Mesenchymal stem cell (in vitro differentiated cells and primary cell): ENCODE measurements around the gene EXD3.
"Not testable (repeated sequence)": the region's sequence is repeated elsewhere in the genome, so short reads cannot be mapped to it uniquely, and the experiment has no call there.

ENCODE experiments used
- DNase-seq: peaks from one replicate; pipeline ENCODE4 v3.0.0-alpha.2; 2013
- H2AFZ ChIP-seq: one replicate; pipeline ENCODE4 v1.6.1; 2013; ENCODE audit warnings: low read depth, mild to moderate bottlenecking, control low read depth, inconsistent platforms, low read length, moderate library complexity
- H2AK5ac ChIP-seq: 2 replicates; pipeline ENCODE4 v1.6.1; 2013; ENCODE audit warnings: low read length, moderate library complexity, mild to moderate bottlenecking, inconsistent platforms; ENCODE audit not compliant: severe bottlenecking
- H2BK120ac ChIP-seq: one replicate; pipeline ENCODE4 v1.6.1; 2013; ENCODE audit warnings: low read depth, mild to moderate bottlenecking, inconsistent platforms, low read length, moderate library complexity
- H2BK12ac ChIP-seq, 2 experiments: one replicate each; pipeline ENCODE4 v1.6.1; 2013; ENCODE audit warnings: inconsistent platforms in 2 of 2, low read length in 2 of 2, mild to moderate bottlenecking in 2 of 2, moderate library complexity in 2 of 2, control low read depth in 1 of 2
- H2BK15ac ChIP-seq: one replicate; pipeline ENCODE4 v1.6.1; 2013; ENCODE audit warnings: mild to moderate bottlenecking, low read depth, inconsistent platforms; ENCODE audit not compliant: poor library complexity, severe bottlenecking
- H2BK5ac ChIP-seq: 2 replicates; pipeline ENCODE4 v1.6.1; 2013; ENCODE audit warnings: low read depth, mild to moderate bottlenecking, low read length, control low read depth, inconsistent platforms; ENCODE audit not compliant: poor library complexity, severe bottlenecking
- H3K14ac ChIP-seq, 2 experiments: one replicate each; pipeline ENCODE4 v1.6.1; 2013; ENCODE audit warnings: inconsistent platforms in 2 of 2, low read length in 2 of 2, control low read depth in 1 of 2, mild to moderate bottlenecking in 1 of 2, moderate library complexity in 1 of 2
- H3K18ac ChIP-seq, 2 experiments: one replicate each; pipeline ENCODE4 v1.6.1; 2013; ENCODE audit warnings: inconsistent platforms in 2 of 2, low read length in 2 of 2, control low read depth in 1 of 2, low read depth in 1 of 2, mild to moderate bottlenecking in 1 of 2
- H3K23ac ChIP-seq, 2 experiments: one replicate each; pipeline ENCODE4 v1.6.1; 2013; ENCODE audit warnings: inconsistent platforms in 2 of 2, low read length in 2 of 2, mild to moderate bottlenecking in 2 of 2, moderate library complexity in 2 of 2, control low read depth in 1 of 2
- H3K27ac ChIP-seq: 2 replicates; pipeline ENCODE4 v1.5.1; 2013; ENCODE audit warnings: mild to moderate bottlenecking, moderate library complexity, low read length, control low read depth, inconsistent platforms; ENCODE audit not compliant: poor library complexity, severe bottlenecking
- H3K27me3 ChIP-seq, 2 experiments: 2 replicates each; pipeline versions ENCODE4 v1.6.1 to v1.7.0; 2013; ENCODE audit warnings: low read length in 2 of 2, mild to moderate bottlenecking in 2 of 2, moderate library complexity in 2 of 2, control low read depth in 1 of 2, inconsistent platforms in 1 of 2; ENCODE audit not compliant: control insufficient read depth in 1 of 2, insufficient read depth in 1 of 2
- H3K36me3 ChIP-seq, 2 experiments: 2 replicates each; pipeline versions ENCODE4 v1.6.1 to v1.7.0; 2013; ENCODE audit warnings: low read length in 2 of 2, control low read depth in 1 of 2, inconsistent platforms in 1 of 2, low read depth in 1 of 2, mild to moderate bottlenecking in 1 of 2; ENCODE audit not compliant: insufficient read depth in 2 of 2, control insufficient read depth in 1 of 2
- H3K4ac ChIP-seq, 2 experiments: one replicate each; pipeline ENCODE4 v1.6.1; 2013; ENCODE audit warnings: inconsistent platforms in 2 of 2, low read length in 2 of 2, mild to moderate bottlenecking in 2 of 2, moderate library complexity in 2 of 2, control low read depth in 1 of 2, low read depth in 1 of 2
- H3K4me1 ChIP-seq: 2 replicates; pipeline ENCODE4 v1.6.1; 2013; ENCODE audit warnings: low read depth, low read length, control low read depth; ENCODE audit not compliant: control insufficient read depth, insufficient read depth
- H3K4me2 ChIP-seq: 2 replicates; pipeline ENCODE4 v1.6.1; 2013; ENCODE audit warnings: low read length, mild to moderate bottlenecking, inconsistent platforms; ENCODE audit not compliant: poor library complexity, severe bottlenecking
- H3K4me3 ChIP-seq, 2 experiments: 2 replicates each; pipeline versions ENCODE4 v1.5.1 to v1.7.0; 2013; ENCODE audit warnings: low read length in 2 of 2, mild to moderate bottlenecking in 2 of 2, control low read depth in 1 of 2, low read depth in 1 of 2; ENCODE audit not compliant: insufficient read depth in 1 of 2
- H3K79me1 ChIP-seq: replicated peaks from 2 replicates; pipeline ENCODE4 v1.6.1; 2013; ENCODE audit warnings: mild to moderate bottlenecking, control low read depth, low read length, inconsistent platforms; ENCODE audit not compliant: poor library complexity, severe bottlenecking
- H3K9ac ChIP-seq: 2 replicates; pipeline ENCODE4 v1.7.0; 2013; ENCODE audit warnings: mild to moderate bottlenecking, low read length, moderate library complexity
- H3K9me3 ChIP-seq: 2 replicates; pipeline ENCODE4 v1.7.0; 2013; ENCODE audit warnings: mild to moderate bottlenecking, low read length; ENCODE audit not compliant: control insufficient read depth
- H4K8ac ChIP-seq: one replicate; pipeline ENCODE4 v1.6.1; 2013; ENCODE audit warnings: inconsistent platforms, mild to moderate bottlenecking, low read length, moderate library complexity
- H4K91ac ChIP-seq: one replicate; pipeline ENCODE4 v1.6.1; 2013; ENCODE audit warnings: mild to moderate bottlenecking, low read length, inconsistent platforms
- WGBS: methylation state at CpG from one replicate; pipeline ENCODE4 v1.1.7; 2013; ENCODE audit warnings: mixed read lengths; 5-methylcytosine and 5-hydroxymethylcytosine counted together

Gene EXD3

DNA sequence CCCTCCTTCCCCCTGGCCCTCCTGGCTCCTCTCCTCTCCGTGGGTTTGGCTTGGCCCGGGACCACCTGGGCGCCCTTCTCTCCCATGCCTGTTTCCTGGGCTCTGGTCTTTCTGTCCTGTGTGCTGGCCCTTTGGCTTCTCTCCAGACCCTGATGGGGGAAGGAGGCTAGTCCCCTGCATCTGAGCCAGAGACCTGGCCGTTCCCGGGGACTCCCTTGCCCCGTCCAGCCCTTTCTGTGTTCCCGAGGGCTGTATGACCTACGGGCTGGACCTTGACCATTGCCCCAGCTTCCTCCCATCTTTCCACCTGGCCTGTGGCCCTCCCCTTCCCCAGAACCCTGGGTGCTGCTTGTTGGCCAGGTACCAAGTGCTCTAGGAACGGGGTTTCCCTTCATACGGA is 159.5 kb downstream of the EXD3 start:
- WGBS, result 90% methylated on average over 10 of the region's 10 CpGs
- peaks cover 56 to 72% of the 10 kb centered on the region in 2 experiments for H3K36me3 ChIP-seq
- no peak for DNase-seq

GRCh38 chr9:137262909-137263285 is 160.1 kb downstream of the EXD3 start:
- H3K79me1 ChIP-seq, result peaks cover 43% of the 10 kb centered on the region
- H2BK15ac ChIP-seq, result no peak overlapping the region
- H4K8ac ChIP-seq, result peak overlapping the region; percentile 87
- H3K9me3 ChIP-seq, result no peaks in the 10 kb centered on the region
- no peaks in the 10 kb centered on the region for H3K27me3 ChIP-seq
- H3K4me2 ChIP-seq, result no peak overlapping the region
- H3K9ac ChIP-seq, result no peak overlapping the region
- peak overlapping the region in 1 of 2 experiments; percentile 61 for H2BK12ac ChIP-seq
- peak overlapping the region in 1 of 2 experiments; percentile 28 for H3K18ac ChIP-seq
- H3K4me1 ChIP-seq, result peaks cover 12% of the 10 kb centered on the region
- no peak overlapping the region for H2BK120ac ChIP-seq
- H2AK5ac ChIP-seq, result no peak overlapping the region
- no peak overlapping the region for H3K27ac ChIP-seq
- H3K36me3 ChIP-seq, result peaks cover 53 to 73% of the 10 kb centered on the region in 2 experiments
- peak overlapping the region; percentile 66 for H4K91ac ChIP-seq
- no peak overlapping the region for H2BK5ac ChIP-seq
- 96% methylated on average over 24 of the region's 24 CpGs for WGBS
- H3K4me3 ChIP-seq, result no peak overlapping the region
- no peak overlapping the region for H3K23ac ChIP-seq
- no peak for DNase-seq
- no peak overlapping the region for H3K4ac ChIP-seq
- H3K14ac ChIP-seq, result no peak overlapping the region
- H2AFZ ChIP-seq, result no peak overlapping the region

More for the DNA sequence above, 159.5 kb downstream of the EXD3 start:
- H3K27me3 ChIP-seq, result no peaks in the 10 kb centered on the region
- H3K4me2 ChIP-seq, result no peak overlapping the region
- H3K79me1 ChIP-seq, result peaks cover 44% of the 10 kb centered on the region
- H2BK5ac ChIP-seq, result no peak overlapping the region
- H2BK120ac ChIP-seq, result no peak overlapping the region
- no peak overlapping the region for H3K9ac ChIP-seq
- H2BK12ac ChIP-seq, result no peak overlapping the region
- no peak overlapping the region for H2BK15ac ChIP-seq
- no peak overlapping the region for H2AK5ac ChIP-seq
- H3K18ac ChIP-seq, result no peak overlapping the region
- no peak overlapping the region for H4K8ac ChIP-seq
- H3K4me1 ChIP-seq, result peaks cover 13% of the 10 kb centered on the region
- H3K9me3 ChIP-seq, result no peaks in the 10 kb centered on the region
- no peak overlapping the region for H2AFZ ChIP-seq
- no peak overlapping the region for H3K23ac ChIP-seq
- H3K27ac ChIP-seq, result no peak overlapping the region
- H3K14ac ChIP-seq, result no peak overlapping the region
- H3K4me3 ChIP-seq, result no peak overlapping the region
- no peak overlapping the region for H4K91ac ChIP-seq
- no peak overlapping the region for H3K4ac ChIP-seq

- H3K4me2 ChIP-seq, H2BK15ac ChIP-seq, H2BK5ac ChIP-seq, H4K91ac ChIP-seq, H3K18ac ChIP-seq, H2AFZ ChIP-seq, H3K27me3 ChIP-seq, H3K4me1 ChIP-seq, H3K4ac ChIP-seq, H2BK120ac ChIP-seq, H4K8ac ChIP-seq, H3K4me3 ChIP-seq, H3K27ac ChIP-seq, H3K23ac ChIP-seq, H2AK5ac ChIP-seq, H2BK12ac ChIP-seq, H3K14ac ChIP-seq, H3K9ac ChIP-seq, H3K9me3 ChIP-seq: not testable (repeated sequence)
- WGBS, result 44% methylated on average over 9 of the region's 15 CpGs
- DNase-seq, result peak; percentile 67
- Histone ChIP-seq H3K79me1 (peaks cover 41% of the 10 kb centered on the region), H3K36me3 (peaks cover 50 to 70% of the 10 kb centered on the region in 2 experiments)
Measured at GRCh38 chr9:137262173-137262908, 160.6 kb downstream of the EXD3 start.
